K562 (cell line): ENCODE measurements around the gene RHOBTB3. TPM values are rescaled to one million over a fixed set of nuclear protein-coding genes. Genes with fewer than 3 reads are reported as not detected.
A peak's percentile ranks its signal among the peaks of the same experiment; 100 is the strongest.

Experiments
- ATAC-seq: fragments of 200-7000 bp; cut with Tn5 transposase; 3 replicates; pipeline ENCODE4 v1.9.1; 2020; ENCODE audit warnings: moderate library complexity
- BruUV-seq: library from RNA; stranded (reverse); fragments of 400-500 nt; replicated peaks from 2 replicates; lab custom pipeline; 2021; lab: Mats Ljungman, UMichigan
- CTCF ChIA-PET: fragments of 300-600 bp; formaldehyde crosslinking; extraction: SDS; loops from one replicate; lab custom pipeline; 2021; ENCODE audit warnings: low intra/inter-chr PET ratio; lab: Yijun Ruan, JAX
- POLR2A ChIA-PET: fragments of 300-600, 350-650 bp; sonication (Branson Sonifier 250); formaldehyde crosslinking; extraction: SDS; loops from one replicate; lab custom pipeline; 2021; ENCODE audit warnings: antibody characterized with exemption, inconsistent platforms; lab: Yijun Ruan, JAX
- DNase-seq, 4 experiments: peaks; one replicate each; pipeline versions ENCODE4 v3.0.0 to v3.0.0-alpha.2; 2011 to 2018; ENCODE audit warnings: low spot score in 3 of 4, mixed read lengths in 3 of 4; ENCODE audit errors: extremely low read depth in 1 of 4
- FAIRE-seq: peaks from 2 replicates; lab custom pipeline; 2011; peaks lifted over from hg19 to GRCh38; lab: Jason Lieb, UNC
- H2AFZ ChIP-seq: 2 replicates; pipeline ENCODE4 v1.6.0; 2011; ENCODE audit warnings: low read depth, low read length, control low read depth, inconsistent platforms
- H3K27ac ChIP-seq: fragments of 200-600 bp; 3 replicates; pipeline ENCODE4 v1.8.0; 2011; ENCODE audit warnings: low read depth, mild to moderate bottlenecking, control low read depth, inconsistent platforms, low read length, moderate library complexity, mixed read lengths; ENCODE audit errors: extremely low read depth
- H3K27me3 ChIP-seq, 2 experiments: fragments of 300-600 bp in 1 of 2; 2 replicates in 1 of 2; 3 replicates in 1 of 2; pipeline versions ENCODE4 v1.6.0 to v1.8.0; 2011; ENCODE audit warnings: inconsistent platforms in 2 of 2, low read length in 2 of 2, mild to moderate bottlenecking in 1 of 2, mixed read lengths in 1 of 2, moderate library complexity in 1 of 2; ENCODE audit not compliant: control insufficient read depth in 2 of 2, insufficient read depth in 2 of 2
- H3K36me3 ChIP-seq: fragments of 300-600 bp; 3 replicates; pipeline ENCODE4 v1.8.0; 2011; ENCODE audit warnings: mild to moderate bottlenecking, low read length, inconsistent platforms; ENCODE audit not compliant: control insufficient read depth, insufficient read depth
- H3K4me1 ChIP-seq, 2 experiments: fragments of 200-600 bp in 1 of 2; replicated peaks in 1 of 2; 2 replicates in 1 of 2; 3 replicates in 1 of 2; pipeline versions ENCODE4 v1.5.1 to v1.8.0; 2011; ENCODE audit warnings: inconsistent platforms in 2 of 2, low read length in 2 of 2, mild to moderate bottlenecking in 1 of 2, mixed read lengths in 1 of 2, moderate library complexity in 1 of 2; ENCODE audit not compliant: control insufficient read depth in 2 of 2, insufficient read depth in 2 of 2
- H3K4me2 ChIP-seq: 2 replicates; pipeline ENCODE4 v1.6.1; 2011; ENCODE audit warnings: low read length, control low read depth, inconsistent platforms, mixed read lengths; ENCODE audit not compliant: insufficient read depth
- H3K4me3 ChIP-seq: fragments of 200-600 bp; sonication (generic), shearing (Covaris generic); 2 replicates; pipeline ENCODE4 v1.5.1; 2016; ENCODE audit warnings: control low read depth, inconsistent platforms
- H3K79me2 ChIP-seq: fragments of 200-600 bp; 3 replicates; pipeline ENCODE4 v1.8.0; 2011; ENCODE audit warnings: low read length, inconsistent platforms; ENCODE audit not compliant: control insufficient read depth, insufficient read depth
- H3K9ac ChIP-seq, 2 experiments: 2 replicates each; pipeline versions ENCODE4 v1.6.0 to v1.6.1; 2011; ENCODE audit warnings: low read depth in 2 of 2, low read length in 2 of 2, control low read depth in 1 of 2, inconsistent platforms in 1 of 2, mild to moderate bottlenecking in 1 of 2, mixed read lengths in 1 of 2; ENCODE audit not compliant: insufficient read depth in 1 of 2
- H3K9me1 ChIP-seq: one replicate; pipeline ENCODE4 v1.6.0; 2011; ENCODE audit warnings: inconsistent platforms, mild to moderate bottlenecking, low read length, moderate library complexity; ENCODE audit not compliant: control insufficient read depth, insufficient read depth
- H3K9me3 ChIP-seq: replicated peaks from 2 replicates; pipeline ENCODE4 v1.5.1; 2011; ENCODE audit warnings: low read depth, low read length, inconsistent platforms; ENCODE audit not compliant: control insufficient read depth, insufficient read depth
- H4K20me1 ChIP-seq: replicated peaks from 2 replicates; pipeline ENCODE4 v1.6.1; 2011; ENCODE audit warnings: low read length, inconsistent platforms, mixed read lengths; ENCODE audit not compliant: control insufficient read depth, insufficient read depth
- CBFA2T3 ChIP-seq: fragments of 450-650 bp; IDR thresholded peaks from 2 replicates; pipeline ENCODE4 v1.6.1; 2017
- CEBPB ChIP-seq: fragments of 450-650 bp; IDR thresholded peaks from 2 replicates; pipeline ENCODE4 v1.6.1; 2016; ENCODE audit warnings: missing genetic modification characterization, missing compliant biosample characterization
- CEBPG ChIP-seq, 3 experiments: fragments of 200-800 bp in 1 of 3; sonication (Bioruptor generic) in 1 of 3; sonication (generic) in 1 of 3; formaldehyde crosslinking in 1 of 3; IDR thresholded peaks in 2 of 3; conservative IDR thresholded peaks in 1 of 3; 2 replicates each; pipeline versions ENCODE4 v1.6.1 to v1.8.0; 2016 to 2022; ENCODE audit warnings: missing compliant biosample characterization in 2 of 3, missing genetic modification characterization in 2 of 3, mild to moderate bottlenecking in 1 of 3, missing genetic modification reagents in 1 of 3
- CHD1 ChIP-seq: fragments of 200-600 bp; sonication (generic); IDR thresholded peaks from one replicate; pipeline ENCODE4 v1.6.1; 2012; ENCODE audit warnings: mild to moderate bottlenecking, moderate library complexity, low read length, inconsistent platforms
- FOS ChIP-seq: IDR thresholded peaks from 3 replicates; pipeline ENCODE4 v1.6.1; 2011; ENCODE audit not compliant: insufficient read length; ENCODE audit errors: extremely low read depth
- FOXJ3 ChIP-seq: sonication (generic); formaldehyde crosslinking; IDR thresholded peaks from 2 replicates; pipeline ENCODE4 v1.4.0; 2020; ENCODE audit warnings: mild to moderate bottlenecking, missing genetic modification reagents
- HEY1 ChIP-seq: fragments of 250-450 bp; sonication (Bioruptor Pico); IDR thresholded peaks from 2 replicates; pipeline ENCODE4 v1.5.0; 2020; ENCODE audit warnings: mild to moderate bottlenecking, moderate library complexity, borderline replicate concordance
- NFATC3 ChIP-seq: fragments of 450-650 bp; IDR thresholded peaks from 2 replicates; pipeline ENCODE4 v1.6.1; 2017; ENCODE audit warnings: mild to moderate bottlenecking
- PHF8 ChIP-seq: fragments of 200-600 bp; sonication (generic); IDR thresholded peaks from 2 replicates; pipeline ENCODE4 v1.6.1; 2012; ENCODE audit warnings: mixed run types, mild to moderate bottlenecking, inconsistent platforms, low read length, moderate library complexity, borderline replicate concordance
- RB1 ChIP-seq: fragments of 450-650 bp; IDR thresholded peaks from 2 replicates; pipeline ENCODE4 v1.6.1; 2017; ENCODE audit warnings: low read depth, mild to moderate bottlenecking
- SMARCC2 ChIP-seq: fragments of 450-650 bp; IDR thresholded peaks from 2 replicates; pipeline ENCODE4 v1.6.1; 2017; ENCODE audit warnings: antibody characterized with exemption, moderate library complexity, mild to moderate bottlenecking, low read depth
- SRSF1 ChIP-seq: fragments of 200-400 bp; formaldehyde crosslinking; IDR thresholded peaks from 2 replicates; pipeline ENCODE4 v1.6.1; 2017; ENCODE audit warnings: mild to moderate bottlenecking, low read depth, low read length, moderate library complexity
- TRIM28 ChIP-seq: fragments of 450-650 bp; IDR thresholded peaks from 2 replicates; pipeline ENCODE4 v1.6.1; 2017
- ZNF282 ChIP-seq: sonication (generic); formaldehyde crosslinking; IDR thresholded peaks from 2 replicates; pipeline ENCODE4 v1.8.1; 2023; ENCODE audit warnings: missing genetic modification reagents
- ZNF436 ChIP-seq: fragments of 250-450, 450-650 bp; sonication (Bioruptor Pico); formaldehyde crosslinking; IDR thresholded peaks from 2 replicates; pipeline ENCODE4 v1.7.0; 2020; ENCODE audit warnings: mild to moderate bottlenecking
- WGBS: fragments of 100-300 bp; shearing (Covaris generic); methylation state at CpG from one replicate; pipeline ENCODE4 v1.1.6; 2016; ENCODE audit warnings: low coverage, mixed read lengths; ENCODE audit not compliant: insufficient coverage; ENCODE audit errors: missing lambda C conversion rate; 5-methylcytosine and 5-hydroxymethylcytosine counted together
- in situ Hi-C: fragments of 300-500 bp; cut with MboI; formaldehyde crosslinking; loops from 4 replicates; pipeline ENCODE4 v1.15.0; 2018; ENCODE audit warnings: inconsistent platforms, mixed read lengths
- intact Hi-C: fragments of 100-400 bp; cut with micrococcal nuclease; formaldehyde crosslinking; loops from 2 replicates; pipeline ENCODE4 v1.14.2; 2022
- polyA plus RNA-seq, 8 experiments: library from polyadenylated mRNA; depleted of rRNA in 4 of 8; stranded (reverse) in 5 of 8; unstranded in 3 of 8; fragments of >200 nt; fragmentation: Nextera tagmentation in 2 of 8; fragmentation: Illumina TruSeq in 1 of 8; extraction: Ambion mirVana in 2 of 8; extraction: Trizol in 1 of 8; gene quantifications; 2 replicates each; pipeline versions ENCODE4 v1.2.1 to v1.2.3, GENCODE V29; 2011 to 2014; ENCODE audit warnings: inconsistent platforms in 1 of 8, missing spikeins in 1 of 8
- total RNA-seq, 7 experiments: library from RNA; depleted of rRNA in 6 of 7; stranded (reverse); fragments of >200 nt in 6 of 7; fragmentation: Illumina TruSeq in 2 of 7; extraction: Trizol in 2 of 7; gene quantifications; 2 replicates each; pipeline versions ENCODE4 v1.2.1 to v1.2.3, GENCODE V29; 2011 to 2021; ENCODE audit warnings: low replicate concordance in 1 of 7
- TF ChIP-seq, protein P1 (sequence below), 2 experiments: fragments of 450-650 bp in 1 of 2; sonication (generic) in 1 of 2; formaldehyde crosslinking in 1 of 2; IDR thresholded peaks in 1 of 2; conservative IDR thresholded peaks in 1 of 2; 2 replicates each; pipeline versions ENCODE4 v1.6.1 to v1.8.1; 2016 to 2023; ENCODE audit warnings: mild to moderate bottlenecking in 2 of 2, moderate library complexity in 2 of 2, inconsistent platforms in 1 of 2, missing genetic modification reagents in 1 of 2
- TF ChIP-seq, protein P2 (sequence below): fragments of 250-450 bp; sonication (Bioruptor Pico); IDR thresholded peaks from 2 replicates; pipeline ENCODE4 v1.5.0; 2020; ENCODE audit warnings: mild to moderate bottlenecking
- TF ChIP-seq, protein P3 (sequence below): IDR thresholded peaks from 2 replicates; pipeline ENCODE4 v1.6.1; 2012; ENCODE audit warnings: low read depth, low read length, improper control_type of control experiment, borderline replicate concordance

The RHOBTB3 gene
- total and polyA plus RNA-seq, 9 of the 15 experiments (the other 6 are each of a cell fraction or from before 2014, with no cell fraction given) = 39.7 to 143 (median 115) TPM

DNA sequence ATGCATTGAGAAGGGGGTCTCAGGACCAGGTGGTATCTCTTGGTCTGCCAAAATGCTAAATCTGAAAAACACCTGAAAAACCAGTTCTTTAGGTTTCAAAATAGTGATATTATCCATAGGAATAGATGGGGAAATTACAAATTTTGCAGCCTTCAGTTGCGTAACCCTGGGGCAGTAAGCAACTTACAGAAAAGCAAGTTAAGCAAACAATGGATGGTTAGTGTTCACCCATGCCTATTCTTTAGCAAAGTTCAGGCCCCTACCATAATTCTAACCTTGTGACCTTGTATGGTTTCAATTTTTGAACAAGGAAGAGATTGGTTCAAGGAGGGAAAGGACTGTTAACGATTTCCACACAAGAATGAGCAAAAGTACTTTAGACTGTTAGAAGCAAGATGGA lies 66.9 kb downstream of the RHOBTB3 start:
- FAIRE-seq = no peak
- Histone ChIP-seq H3K9me1 (no peaks in the 10 kb centered on the region), H3K4me3 (no peak overlapping the region), H2AFZ (no peak overlapping the region), H4K20me1 (no peaks in the 10 kb centered on the region), H3K27me3 (no peaks in the 10 kb centered on the region), H3K36me3 (peaks cover 34% of the 10 kb centered on the region), H3K4me2 (no peak overlapping the region)
- no peak for ATAC-seq
- intact Hi-C loops = no loop called here
- 88% methylated on average over 2 of the region's 2 CpGs for WGBS
- TF ChIP-seq PHF8 = no peak
- no peak for TF ChIP-seq SRSF1
- TF ChIP-seq ZNF436 = no peak
- TF ChIP-seq FOS = no peak
- TF ChIP-seq, protein P1, sequence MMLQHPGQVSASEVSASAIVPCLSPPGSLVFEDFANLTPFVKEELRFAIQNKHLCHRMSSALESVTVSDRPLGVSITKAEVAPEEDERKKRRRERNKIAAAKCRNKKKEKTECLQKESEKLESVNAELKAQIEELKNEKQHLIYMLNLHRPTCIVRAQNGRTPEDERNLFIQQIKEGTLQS (IDR thresholded peaks at IDR 0.05) = no peak
- TF ChIP-seq, protein P1 (CRISPR knock-in tag; conservative IDR thresholded peaks at IDR 0.05) = no peak
- TF ChIP-seq, protein P2, sequence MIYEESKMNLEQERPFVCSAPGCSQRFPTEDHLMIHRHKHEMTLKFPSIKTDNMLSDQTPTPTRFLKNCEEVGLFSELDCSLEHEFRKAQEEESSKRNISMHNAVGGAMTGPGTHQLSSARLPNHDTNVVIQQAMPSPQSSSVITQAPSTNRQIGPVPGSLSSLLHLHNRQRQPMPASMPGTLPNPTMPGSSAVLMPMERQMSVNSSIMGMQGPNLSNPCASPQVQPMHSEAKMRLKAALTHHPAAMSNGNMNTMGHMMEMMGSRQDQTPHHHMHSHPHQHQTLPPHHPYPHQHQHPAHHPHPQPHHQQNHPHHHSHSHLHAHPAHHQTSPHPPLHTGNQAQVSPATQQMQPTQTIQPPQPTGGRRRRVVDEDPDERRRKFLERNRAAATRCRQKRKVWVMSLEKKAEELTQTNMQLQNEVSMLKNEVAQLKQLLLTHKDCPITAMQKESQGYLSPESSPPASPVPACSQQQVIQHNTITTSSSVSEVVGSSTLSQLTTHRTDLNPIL = no peak
- TF ChIP-seq CHD1 = no peak
- no peak for TF ChIP-seq RB1
- no peak for TF ChIP-seq CEBPG (CRISPR knock-in tag; IDR thresholded peaks at IDR 0.05)
- TF ChIP-seq CEBPG (tag; conservative IDR thresholded peaks at IDR 0.05 in 1 of 2, IDR thresholded peaks at IDR 0.05 in 1 of 2) = peak; percentile 57 to 68; a peak in 2 of 4 replicates
- no peak for TF ChIP-seq FOXJ3 (CRISPR knock-in tag)
- TF ChIP-seq HEY1 (CRISPR knock-in tag) = no peak
- no peak for TF ChIP-seq SMARCC2
- TF ChIP-seq NFATC3 = no peak
- no peak for TF ChIP-seq CBFA2T3
- TF ChIP-seq ZNF282 (CRISPR knock-in tag) = no peak
- no peak for TF ChIP-seq TRIM28
- TF ChIP-seq CEBPB (tag) = peak; percentile 84
- TF ChIP-seq, protein P3, sequence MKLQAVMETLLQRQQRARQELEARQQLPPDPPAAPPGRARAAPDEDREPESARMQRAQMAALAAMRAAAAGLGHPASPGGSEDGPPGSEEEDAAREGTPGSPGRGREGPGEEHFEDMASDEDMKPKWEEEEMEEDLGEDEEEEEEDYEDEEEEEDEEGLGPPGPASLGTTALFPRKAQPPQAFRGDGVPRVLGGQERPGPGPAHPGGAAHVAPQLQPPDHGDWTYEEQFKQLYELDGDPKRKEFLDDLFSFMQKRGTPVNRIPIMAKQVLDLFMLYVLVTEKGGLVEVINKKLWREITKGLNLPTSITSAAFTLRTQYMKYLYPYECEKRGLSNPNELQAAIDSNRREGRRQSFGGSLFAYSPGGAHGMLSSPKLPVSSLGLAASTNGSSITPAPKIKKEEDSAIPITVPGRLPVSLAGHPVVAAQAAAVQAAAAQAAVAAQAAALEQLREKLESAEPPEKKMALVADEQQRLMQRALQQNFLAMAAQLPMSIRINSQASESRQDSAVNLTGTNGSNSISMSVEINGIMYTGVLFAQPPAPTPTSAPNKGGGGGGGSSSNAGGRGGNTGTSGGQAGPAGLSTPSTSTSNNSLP = no peak
- TF ChIP-seq, all 486 proteins: peak for 2
- DNase-seq = no peak
- Histone ChIP-seq H3K79me2 (no peaks in the 10 kb centered on the region), H3K4me1 (no peaks in the 10 kb centered on the region), H3K27ac (no peak overlapping the region), H3K9me3 (no peaks in the 10 kb centered on the region), H3K9ac (no peak overlapping the region)
- no TSS peak for BruUV-seq
- CTCF ChIA-PET = no interaction called here
- in situ Hi-C loops = no loop called here
- POLR2A ChIA-PET = no interaction called here
